Tibial nerve (tissue), 4 donors: ENCODE results near the gene MEP1B. TPM values are rescaled to one million over a fixed set of nuclear protein-coding genes. Genes with fewer than 3 reads are reported as not detected.

Source experiments
- DNase-seq, 2 donors: peaks; one replicate each; pipeline ENCODE4 v3.0.0-alpha.2; 2019; ENCODE audit warnings: low spot score in 2 of 2
- H3K27ac ChIP-seq, 4 donors: fragments of 200-600 bp; sonication (generic) in 3 of 4; one replicate each; pipeline ENCODE4 v1.5.1; 2017 to 2019; ENCODE audit warnings: mild to moderate bottlenecking in 1 of 4
- H3K27me3 ChIP-seq, 2 donors: fragments of 200-600 bp; sonication (generic) in 1 of 2; one replicate each; pipeline versions ENCODE4 v1.5.1 to v1.6.0; 2017 to 2019
- H3K36me3 ChIP-seq, 3 donors: fragments of 200-600 bp; sonication (generic); one replicate each; pipeline ENCODE4 v1.5.1; 2018 to 2019
- H3K4me1 ChIP-seq, 4 donors: fragments of 200-600 bp; sonication (generic) in 3 of 4; one replicate each; pipeline ENCODE4 v1.5.1; 2017 to 2019
- H3K4me3 ChIP-seq, 4 donors: fragments of 200-600 bp; sonication (generic) in 3 of 4; one replicate each; pipeline ENCODE4 v1.5.1; 2017 to 2019; ENCODE audit warnings: mild to moderate bottlenecking in 1 of 4, moderate library complexity in 1 of 4
- H3K9me3 ChIP-seq, 4 donors: fragments of 200-600 bp; sonication (generic) in 3 of 4; one replicate each; pipeline ENCODE4 v1.5.1; 2017 to 2019
- EP300 ChIP-seq, 2 donors: sonication (generic); formaldehyde crosslinking; IDR thresholded peaks; one replicate each; pipeline ENCODE4 v1.6.1; 2017; ENCODE audit warnings: antibody characterized with exemption in 2 of 2, mild to moderate bottlenecking in 1 of 2
- POLR2A ChIP-seq, 2 donors: fragments of 450-650 bp; IDR thresholded peaks; one replicate each; pipeline ENCODE4 v1.6.1; 2017; ENCODE audit warnings: antibody characterized with exemption in 2 of 2, mild to moderate bottlenecking in 2 of 2, moderate library complexity in 2 of 2
- WGBS, 2 donors: methylation state at CpG; one replicate each; pipeline ENCODE4 v1.1.5; 2018; 5-methylcytosine and 5-hydroxymethylcytosine counted together
- total RNA-seq, 4 donors: library from RNA; depleted of rRNA; stranded (reverse); fragments of >200 nt; gene quantifications; one replicate each; pipeline ENCODE4 v1.1.0, GENCODE V29; 2016
- TF ChIP-seq, protein P1 (sequence below), 5 experiments: fragments of 200-600 bp in 3 of 5; fragments of 450-650 bp in 2 of 5; sonication (generic) in 3 of 5; IDR thresholded peaks; one replicate each; pipeline ENCODE4 v1.5.1; 2016 to 2019; ENCODE audit warnings: antibody characterized with exemption in 5 of 5, mild to moderate bottlenecking in 3 of 5, moderate library complexity in 2 of 5

Gene MEP1B
- total RNA-seq, 4 donors from 2014 or later: not detected

DNA sequence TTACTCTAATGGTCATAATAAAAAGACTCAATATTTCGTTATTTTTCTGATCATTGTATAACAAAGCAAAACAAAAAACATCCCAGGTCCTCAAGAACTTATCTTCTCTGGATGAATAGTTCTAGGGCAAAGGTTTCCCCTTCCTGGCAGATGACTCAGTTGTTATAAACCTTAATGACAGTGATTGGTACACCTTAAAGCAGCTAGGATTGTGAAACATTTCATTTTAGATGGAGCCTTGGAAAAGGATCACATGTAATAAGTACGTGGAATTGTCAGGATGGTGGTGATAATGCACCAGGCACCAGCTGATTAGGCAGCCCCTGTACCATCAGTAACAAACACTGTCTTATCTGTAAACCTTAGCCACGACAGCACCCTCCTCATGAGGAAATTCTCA lies 47.2 kb downstream of the MEP1B start:
- Histone ChIP-seq H3K9me3 (no peaks in the 10 kb centered on the region), H3K27ac (no peak overlapping the region), H3K36me3 (no peaks in the 10 kb centered on the region), H3K4me3 (no peak overlapping the region), H3K4me1 (no peaks in the 10 kb centered on the region), H3K27me3 (no peaks in the 10 kb centered on the region)
- TF ChIP-seq, protein P1, sequence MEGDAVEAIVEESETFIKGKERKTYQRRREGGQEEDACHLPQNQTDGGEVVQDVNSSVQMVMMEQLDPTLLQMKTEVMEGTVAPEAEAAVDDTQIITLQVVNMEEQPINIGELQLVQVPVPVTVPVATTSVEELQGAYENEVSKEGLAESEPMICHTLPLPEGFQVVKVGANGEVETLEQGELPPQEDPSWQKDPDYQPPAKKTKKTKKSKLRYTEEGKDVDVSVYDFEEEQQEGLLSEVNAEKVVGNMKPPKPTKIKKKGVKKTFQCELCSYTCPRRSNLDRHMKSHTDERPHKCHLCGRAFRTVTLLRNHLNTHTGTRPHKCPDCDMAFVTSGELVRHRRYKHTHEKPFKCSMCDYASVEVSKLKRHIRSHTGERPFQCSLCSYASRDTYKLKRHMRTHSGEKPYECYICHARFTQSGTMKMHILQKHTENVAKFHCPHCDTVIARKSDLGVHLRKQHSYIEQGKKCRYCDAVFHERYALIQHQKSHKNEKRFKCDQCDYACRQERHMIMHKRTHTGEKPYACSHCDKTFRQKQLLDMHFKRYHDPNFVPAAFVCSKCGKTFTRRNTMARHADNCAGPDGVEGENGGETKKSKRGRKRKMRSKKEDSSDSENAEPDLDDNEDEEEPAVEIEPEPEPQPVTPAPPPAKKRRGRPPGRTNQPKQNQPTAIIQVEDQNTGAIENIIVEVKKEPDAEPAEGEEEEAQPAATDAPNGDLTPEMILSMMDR (IDR thresholded peaks at IDR 0.05): no peak
- TF ChIP-seq POLR2A (IDR thresholded peaks at IDR 0.05): no peak
- no peak for TF ChIP-seq EP300 (IDR thresholded peaks at IDR 0.05)
- 67 to 83% methylated on average over 3 of the region's 3 CpGs for WGBS, 2 donors
- no peak for DNase-seq

- Histone ChIP-seq H3K36me3 (no peaks in the 10 kb centered on the region), H3K4me1 (no peaks in the 10 kb centered on the region), H3K4me3 (no peak overlapping the region), H3K27me3 (no peaks in the 10 kb centered on the region), H3K27ac (no peak overlapping the region), H3K9me3 (no peaks in the 10 kb centered on the region)
- TF ChIP-seq POLR2A (IDR thresholded peaks at IDR 0.05): no peak
- no peak for DNase-seq
- WGBS, 2 donors: 83% methylated on average over 5 of the region's 5 CpGs
These were observed 48.9 kb downstream of the MEP1B start for GRCh38 chr18:32238635-32239268.

DNA sequence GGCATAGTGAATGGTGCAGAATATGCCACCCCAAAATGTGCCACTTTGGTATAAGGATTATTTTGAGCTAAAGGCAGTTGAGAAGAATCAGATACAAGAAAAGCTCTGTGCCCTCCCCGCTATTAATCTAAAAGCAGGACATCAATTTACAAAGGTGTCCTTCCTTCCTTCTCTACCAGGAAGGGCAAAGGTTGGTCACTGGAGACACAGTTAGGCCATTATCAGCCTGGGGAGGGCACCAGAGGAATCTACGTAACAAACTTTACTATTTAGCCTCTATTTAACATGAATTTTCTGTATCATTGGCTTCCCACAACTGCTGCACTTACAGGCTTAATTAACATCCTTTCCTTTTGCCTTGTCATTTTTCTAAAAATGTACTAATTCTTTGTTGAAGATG lies 52.6 kb downstream of the MEP1B start:
- TF ChIP-seq EP300 (IDR thresholded peaks at IDR 0.05): no peak
- no peaks in the 10 kb centered on the region for H3K27me3 ChIP-seq
- H3K4me1 ChIP-seq: no peaks in the 10 kb centered on the region
- WGBS, 2 donors: 90 to 91% methylated on average over 2 of the region's 2 CpGs
- no peak overlapping the region for H3K27ac ChIP-seq
- H3K4me3 ChIP-seq: no peak overlapping the region
- H3K9me3 ChIP-seq: no peaks in the 10 kb centered on the region
- no peaks in the 10 kb centered on the region for H3K36me3 ChIP-seq
- no peak for DNase-seq

DNA sequence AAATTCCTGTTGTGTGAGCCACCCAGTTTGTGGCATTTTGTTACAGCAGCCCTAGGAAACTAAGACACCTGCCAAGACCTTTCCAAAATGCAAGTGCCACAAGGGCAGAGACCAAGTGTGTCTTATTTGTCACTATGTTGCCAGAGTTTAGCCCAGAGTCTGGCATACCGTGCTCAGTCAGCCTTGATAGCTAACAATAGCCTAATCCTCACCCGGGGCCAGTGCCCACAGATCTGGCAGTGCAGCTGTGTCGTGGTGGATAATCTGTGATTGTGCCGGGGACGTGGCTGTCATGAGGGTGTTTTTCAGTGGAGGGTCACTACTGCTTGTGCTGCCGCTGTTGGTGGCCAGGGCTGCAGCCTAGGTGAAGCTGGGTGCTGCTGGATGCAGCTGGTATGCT lies 53.5 kb downstream of the MEP1B start:
- 89 to 95% methylated on average over 6 of the region's 6 CpGs for WGBS, 2 donors
- no peaks in the 10 kb centered on the region for H3K27me3 ChIP-seq
- no peaks in the 10 kb centered on the region for H3K36me3 ChIP-seq
- TF ChIP-seq EP300 (IDR thresholded peaks at IDR 0.05) (no peak), POLR2A (IDR thresholded peaks at IDR 0.05) (no peak)
- no peaks in the 10 kb centered on the region for H3K9me3 ChIP-seq
- no peak overlapping the region for H3K27ac ChIP-seq
- no peak overlapping the region for H3K4me3 ChIP-seq
- no peak for DNase-seq
- H3K4me1 ChIP-seq: no peaks in the 10 kb centered on the region

DNA sequence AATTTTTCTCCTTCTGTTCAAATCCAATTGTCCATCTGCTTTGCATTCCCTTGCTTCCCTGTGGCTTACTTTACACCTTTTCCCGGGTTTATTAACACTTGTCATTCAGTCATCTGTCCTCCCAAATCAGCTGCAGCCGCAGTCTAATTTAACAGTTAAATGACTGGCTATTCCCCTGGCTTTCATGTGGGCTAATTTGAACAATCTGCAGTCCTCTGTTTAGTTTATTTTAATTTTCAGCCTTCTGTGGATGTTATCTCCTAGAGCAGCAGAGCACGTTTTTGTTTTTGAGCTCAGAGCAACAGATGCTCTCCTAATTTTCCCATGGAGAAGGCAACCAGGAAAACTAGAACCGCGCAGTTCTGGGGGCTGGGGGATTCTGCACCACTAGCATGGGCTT lies 55.0 kb downstream of the MEP1B start:
- H3K27me3 ChIP-seq: no peaks in the 10 kb centered on the region
- DNase-seq: no peak
- no peaks in the 10 kb centered on the region for H3K36me3 ChIP-seq
- H3K4me3 ChIP-seq: no peak overlapping the region
- H3K27ac ChIP-seq: no peak overlapping the region
- H3K4me1 ChIP-seq: no peaks in the 10 kb centered on the region
- no peaks in the 10 kb centered on the region for H3K9me3 ChIP-seq
- TF ChIP-seq EP300 (IDR thresholded peaks at IDR 0.05) (no peak), POLR2A (IDR thresholded peaks at IDR 0.05) (no peak)
- WGBS, 2 donors: 53 to 61% methylated on average over 5 of the region's 5 CpGs

DNA sequence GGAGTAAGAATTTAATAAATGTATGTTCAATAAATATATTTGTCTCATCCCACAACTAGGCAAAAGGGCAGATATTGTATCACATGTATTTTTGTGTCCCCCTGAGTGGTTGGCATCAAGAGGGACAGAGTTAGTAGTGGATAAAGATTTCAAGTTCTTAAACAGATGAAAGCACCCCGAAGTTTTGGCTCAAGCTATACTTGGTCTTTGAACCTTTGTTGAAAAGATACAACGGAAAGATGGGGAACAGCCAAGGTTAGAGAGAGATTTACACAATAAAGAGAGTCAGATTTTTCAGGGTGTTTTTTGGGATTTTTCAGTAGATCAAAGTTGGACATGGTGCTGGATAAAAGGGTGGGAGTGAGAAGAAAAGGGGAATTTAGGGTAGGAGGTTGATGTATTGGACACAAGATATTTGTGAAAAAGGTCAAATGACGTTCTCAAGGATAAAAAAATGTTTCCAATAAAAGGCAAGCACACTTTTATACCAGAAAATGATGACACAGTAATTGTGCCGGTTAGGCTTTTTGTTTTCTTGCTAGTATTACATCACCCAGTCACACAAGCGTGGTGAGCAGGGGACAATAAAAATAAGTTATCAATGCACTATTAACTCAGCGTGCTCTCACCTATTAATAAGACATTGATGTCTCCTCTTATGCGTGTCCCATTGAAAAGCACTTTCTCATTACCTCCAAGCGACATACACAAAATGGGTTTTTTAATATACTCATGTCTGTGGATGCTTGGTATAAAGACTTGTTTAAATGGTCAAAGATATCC lies 59.5 kb downstream of the MEP1B start:
- WGBS, 2 donors: 80 to 82% methylated on average over 8 of the region's 8 CpGs

DNA sequence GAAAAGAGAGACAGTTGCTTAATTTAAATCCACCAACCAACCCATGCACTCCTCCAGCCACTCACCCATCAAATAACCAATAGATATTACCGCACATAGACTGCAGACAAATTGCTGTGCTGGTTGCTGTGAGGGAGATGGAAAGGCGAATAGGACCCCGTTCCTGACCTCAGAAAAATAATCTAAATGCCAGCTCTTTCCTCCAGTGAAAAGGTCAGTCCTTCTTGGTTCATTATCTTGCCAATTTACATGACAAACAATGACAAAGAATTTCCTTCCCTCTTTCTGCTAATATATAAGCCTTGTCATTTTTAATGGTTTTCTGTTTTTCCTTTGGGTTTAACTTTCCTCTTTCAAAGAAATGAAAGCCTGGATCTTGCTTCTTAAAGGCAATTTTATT lies 61.6 kb downstream of the MEP1B start:
- Histone ChIP-seq H3K27ac (no peak overlapping the region), H3K9me3 (no peaks in the 10 kb centered on the region), H3K36me3 (no peaks in the 10 kb centered on the region), H3K27me3 (no peaks in the 10 kb centered on the region), H3K4me1 (no peaks in the 10 kb centered on the region), H3K4me3 (no peak overlapping the region)
- no peak for DNase-seq
- WGBS, 2 donors: 54 to 57% methylated on average over 3 of the region's 3 CpGs
- TF ChIP-seq, protein P1 (IDR thresholded peaks at IDR 0.05): no peak
- TF ChIP-seq EP300 (IDR thresholded peaks at IDR 0.05): no peak
- TF ChIP-seq POLR2A (IDR thresholded peaks at IDR 0.05): no peak

More for the DNA sequence above, 59.5 kb downstream of the MEP1B start:
- Histone ChIP-seq H3K4me3 (no peak overlapping the region), H3K27me3 (no peaks in the 10 kb centered on the region), H3K36me3 (no peaks in the 10 kb centered on the region), H3K9me3 (no peaks in the 10 kb centered on the region), H3K27ac (no peak overlapping the region), H3K4me1 (no peaks in the 10 kb centered on the region)
- TF ChIP-seq EP300 (IDR thresholded peaks at IDR 0.05) (no peak), POLR2A (IDR thresholded peaks at IDR 0.05) (no peak)
- TF ChIP-seq, protein P1 (IDR thresholded peaks at IDR 0.05): no peak
- no peak for DNase-seq
